Astrocyte of the spinal cord (primary cell): ENCODE results near the gene PLCB4.

Source experiments
- DNase-seq: peaks from one replicate; pipeline ENCODE4 v3.0.0; 2011; ENCODE audit warnings: low read depth, low spot score
- H3K4me3 ChIP-seq: 2 replicates; pipeline ENCODE4 v1.5.1; 2011; ENCODE audit warnings: low read depth, mild to moderate bottlenecking, low read length, moderate library complexity
- in situ Hi-C: cut with HindIII; loops from 2 replicates; pipeline ENCODE4 v1.10.0; 2017; ENCODE audit warnings: low sequenced_read_pairs
- TF ChIP-seq, protein P1 (sequence below): IDR thresholded peaks from 2 replicates; pipeline ENCODE4 v1.5.1; 2012; ENCODE audit warnings: low read depth, mild to moderate bottlenecking, low read length, inconsistent platforms

PLCB4 gene

DNA sequence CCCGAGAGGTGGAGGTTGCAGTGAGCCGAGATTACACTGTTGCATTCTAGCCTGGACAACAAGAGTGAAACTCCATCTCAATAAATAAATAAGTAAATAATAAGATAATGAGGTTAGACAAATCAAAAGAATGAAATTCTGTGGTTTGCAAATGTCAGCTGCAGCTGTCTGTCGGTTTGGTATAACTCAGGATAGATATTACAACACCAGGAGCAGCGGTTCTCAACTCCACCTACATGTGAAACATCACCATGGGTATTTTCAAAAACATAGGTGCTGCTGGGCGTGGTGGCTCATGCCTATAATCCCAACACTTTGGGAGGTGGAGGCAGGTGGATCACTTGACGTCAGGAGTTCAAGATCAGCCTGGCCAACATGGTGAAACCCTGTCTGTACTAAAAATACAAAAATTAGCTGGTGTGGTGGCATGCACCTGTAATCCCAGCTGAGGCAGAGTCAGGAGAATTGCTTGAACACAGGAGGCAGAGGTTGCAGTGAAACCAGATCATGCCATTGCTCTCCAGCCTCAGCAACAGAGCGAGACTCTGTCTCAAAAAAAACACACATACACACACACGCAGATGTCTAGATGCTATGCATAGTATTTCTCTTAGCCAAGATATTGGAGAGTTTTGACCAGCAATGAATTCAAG lies 319.4 kb downstream of the PLCB4 start:
- in situ Hi-C loops, result no loop called here
- TF ChIP-seq, protein P1, sequence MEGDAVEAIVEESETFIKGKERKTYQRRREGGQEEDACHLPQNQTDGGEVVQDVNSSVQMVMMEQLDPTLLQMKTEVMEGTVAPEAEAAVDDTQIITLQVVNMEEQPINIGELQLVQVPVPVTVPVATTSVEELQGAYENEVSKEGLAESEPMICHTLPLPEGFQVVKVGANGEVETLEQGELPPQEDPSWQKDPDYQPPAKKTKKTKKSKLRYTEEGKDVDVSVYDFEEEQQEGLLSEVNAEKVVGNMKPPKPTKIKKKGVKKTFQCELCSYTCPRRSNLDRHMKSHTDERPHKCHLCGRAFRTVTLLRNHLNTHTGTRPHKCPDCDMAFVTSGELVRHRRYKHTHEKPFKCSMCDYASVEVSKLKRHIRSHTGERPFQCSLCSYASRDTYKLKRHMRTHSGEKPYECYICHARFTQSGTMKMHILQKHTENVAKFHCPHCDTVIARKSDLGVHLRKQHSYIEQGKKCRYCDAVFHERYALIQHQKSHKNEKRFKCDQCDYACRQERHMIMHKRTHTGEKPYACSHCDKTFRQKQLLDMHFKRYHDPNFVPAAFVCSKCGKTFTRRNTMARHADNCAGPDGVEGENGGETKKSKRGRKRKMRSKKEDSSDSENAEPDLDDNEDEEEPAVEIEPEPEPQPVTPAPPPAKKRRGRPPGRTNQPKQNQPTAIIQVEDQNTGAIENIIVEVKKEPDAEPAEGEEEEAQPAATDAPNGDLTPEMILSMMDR, result no peak
- DNase-seq, result no peak
- H3K4me3 ChIP-seq, result no peak overlapping the region

DNA sequence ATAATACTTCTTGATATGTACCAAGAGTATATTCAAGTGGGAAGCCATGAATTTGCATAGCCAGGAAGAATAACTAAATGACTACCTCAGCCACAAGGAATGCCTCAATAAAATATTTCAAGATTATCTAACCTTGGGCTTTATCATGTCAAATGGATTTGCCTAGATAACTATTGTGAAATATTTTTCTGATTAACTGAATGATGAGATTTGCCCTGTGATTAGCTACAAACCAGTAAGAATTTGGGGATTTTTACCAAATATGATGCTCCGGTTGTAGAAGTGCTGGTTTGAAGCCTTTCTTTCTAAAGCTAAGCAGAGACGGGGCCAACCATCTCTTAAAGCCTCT lies 319.9 kb downstream of the PLCB4 start:
- in situ Hi-C loops, result no loop called here
- TF ChIP-seq, protein P1, result no peak
- no peak for DNase-seq
- H3K4me3 ChIP-seq, result no peak overlapping the region

DNA sequence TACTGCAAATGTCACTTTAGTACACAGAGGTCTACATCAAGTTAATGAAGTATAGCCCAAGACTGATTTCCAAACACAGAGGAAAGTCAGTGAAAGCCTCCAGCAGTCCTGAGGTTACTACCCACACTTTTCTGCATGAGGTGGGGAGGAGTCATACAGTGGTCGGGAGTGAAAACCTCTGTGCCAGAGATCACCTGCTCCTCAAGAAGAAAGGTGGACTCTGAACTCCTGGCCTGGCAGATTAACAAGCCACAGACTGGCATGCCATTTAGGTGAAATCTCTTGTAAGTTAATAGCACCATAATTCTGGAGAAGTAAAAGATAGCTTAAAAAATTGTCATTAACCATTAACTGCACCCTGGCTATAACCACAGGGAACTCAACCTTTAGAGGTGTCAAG lies 320.5 kb downstream of the PLCB4 start:
- no peak for DNase-seq
- H3K4me3 ChIP-seq, result no peak overlapping the region
- in situ Hi-C loops, result no loop called here
- TF ChIP-seq, protein P1, result no peak

DNA sequence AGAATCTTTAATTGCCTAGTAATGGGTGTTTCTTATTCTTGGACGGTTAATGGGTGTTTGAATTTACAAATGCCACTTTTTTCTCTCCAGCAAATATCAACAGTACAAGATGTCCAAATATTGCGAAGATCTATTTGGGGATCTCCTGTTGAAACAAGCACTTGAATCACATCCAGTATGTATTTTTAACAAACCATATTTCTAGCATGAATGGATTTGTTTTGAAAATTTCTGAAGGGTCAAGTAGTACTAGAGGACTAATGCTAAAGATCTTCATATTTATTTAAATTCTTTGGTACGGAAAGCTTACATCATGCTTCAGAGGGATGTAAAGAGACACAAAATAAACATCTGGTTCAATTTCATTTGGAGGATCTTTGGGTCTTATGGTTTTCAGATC lies 321.6 kb downstream of the PLCB4 start:
- in situ Hi-C loops, result no loop called here
- no peak overlapping the region for H3K4me3 ChIP-seq
- TF ChIP-seq, protein P1, result no peak
- DNase-seq, result no peak

DNA sequence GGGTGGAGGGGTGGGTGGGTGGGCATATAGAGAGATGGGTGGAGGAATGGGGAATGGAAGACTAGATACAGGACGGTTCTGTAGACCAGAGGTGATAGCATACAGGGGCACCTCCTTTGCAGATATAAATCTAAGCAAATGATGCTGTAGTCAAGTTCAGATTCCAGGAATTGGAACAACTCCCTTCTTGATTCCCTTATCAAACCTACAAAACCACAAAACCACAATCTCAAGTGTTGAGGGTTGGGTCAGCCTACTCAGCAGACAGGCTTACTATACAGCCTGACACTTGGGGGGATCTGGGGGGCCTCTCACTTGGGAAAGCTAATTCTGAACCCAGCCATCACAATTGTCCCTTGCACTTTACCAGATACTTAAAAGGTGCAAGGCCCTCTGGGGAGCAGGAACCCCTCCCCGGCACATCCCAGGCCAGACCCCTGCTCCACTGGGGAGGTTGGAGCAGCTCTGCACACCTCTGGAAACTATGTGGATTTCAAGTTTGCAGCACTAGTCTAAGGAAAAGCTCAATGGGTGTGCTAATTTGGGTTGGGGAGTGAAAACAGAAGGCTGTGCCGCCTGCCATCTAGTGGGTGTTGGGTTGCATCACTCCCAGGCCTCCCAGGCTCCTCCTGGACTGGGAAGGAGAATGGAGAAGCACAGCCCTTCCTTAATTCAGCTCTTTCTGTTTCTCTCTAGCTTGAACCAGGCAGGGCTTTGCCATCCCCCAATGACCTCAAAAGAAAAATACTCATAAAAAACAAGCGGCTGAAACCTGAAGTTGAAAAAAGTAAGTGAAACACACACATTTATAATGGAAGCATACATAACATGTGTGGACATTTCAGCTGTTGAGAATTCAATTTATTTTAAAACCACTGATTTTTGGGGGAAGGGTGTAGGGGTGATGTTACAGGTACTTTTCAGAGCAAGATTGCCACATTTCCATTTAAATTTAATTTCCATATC lies 324.3 kb downstream of the PLCB4 start:
- TF ChIP-seq, protein P1, result peak; percentile 92
- in situ Hi-C loops, result no loop called here
- peak; percentile 66 for DNase-seq
- H3K4me3 ChIP-seq, result no peak overlapping the region

DNA sequence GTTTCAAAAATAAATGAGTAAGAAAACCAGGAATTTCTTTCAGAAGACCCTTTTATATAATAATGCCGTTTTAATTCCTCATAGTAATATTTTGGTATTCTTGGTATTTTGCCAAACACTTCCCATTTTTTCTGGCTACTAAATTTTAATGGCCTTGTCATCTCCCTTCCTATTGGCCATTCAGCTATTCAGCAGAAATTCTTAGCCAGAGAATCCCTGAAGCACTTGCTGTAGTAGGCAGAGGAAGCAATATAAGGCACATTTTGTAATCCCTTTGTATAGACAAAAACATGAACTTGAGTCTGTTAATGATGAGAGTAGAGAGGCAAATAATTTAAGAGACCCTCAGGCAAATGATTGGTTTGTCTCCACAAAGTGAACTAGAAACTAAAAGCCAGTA lies 327.1 kb downstream of the PLCB4 start:
- in situ Hi-C loops, result no loop called here

More for the DNA sequence above, 327.1 kb downstream of the PLCB4 start:
- no peak for DNase-seq
- TF ChIP-seq, protein P1, result no peak
- H3K4me3 ChIP-seq, result no peak overlapping the region
